Mesendoderm (in vitro differentiated cells): Measurements from ENCODE around the gene PPP2R3A.

Experiments used
- DNase-seq: peaks from one replicate; pipeline ENCODE4 v3.0.0; 2013
- H2AK5ac ChIP-seq: 2 replicates; pipeline ENCODE4 v1.6.1; 2013; ENCODE audit warnings: low read length, inconsistent platforms
- H2BK120ac ChIP-seq: 2 replicates; pipeline ENCODE4 v1.6.1; 2013; ENCODE audit warnings: low read depth, mild to moderate bottlenecking, low read length, moderate library complexity, mixed read lengths
- H2BK15ac ChIP-seq: replicated peaks from 2 replicates; pipeline ENCODE4 v1.6.1; 2013; ENCODE audit warnings: low read depth, mild to moderate bottlenecking, moderate library complexity
- H2BK5ac ChIP-seq: 2 replicates; pipeline ENCODE4 v1.6.1; 2013; ENCODE audit warnings: low read length, inconsistent platforms
- H3K18ac ChIP-seq: 2 replicates; pipeline ENCODE4 v1.6.1; 2013; ENCODE audit warnings: mild to moderate bottlenecking, low read length, mixed read lengths
- H3K23ac ChIP-seq: one replicate; pipeline ENCODE4 v1.6.1; 2013; ENCODE audit warnings: low read length
- H3K27ac ChIP-seq: 2 replicates; pipeline ENCODE4 v1.5.1; 2013; ENCODE audit warnings: low read depth, mild to moderate bottlenecking, inconsistent platforms, low read length, moderate library complexity
- H3K27me3 ChIP-seq: 2 replicates; pipeline ENCODE4 v1.6.1; 2013; ENCODE audit warnings: low read length, control low read depth, mild to moderate bottlenecking, inconsistent platforms; ENCODE audit not compliant: insufficient read depth, poor library complexity
- H3K36me3 ChIP-seq: 2 replicates; pipeline ENCODE4 v1.6.1; 2013; ENCODE audit warnings: low read length, inconsistent platforms; ENCODE audit not compliant: control insufficient read depth, insufficient read depth
- H3K4ac ChIP-seq: one replicate; pipeline ENCODE4 v1.6.1; 2013; ENCODE audit warnings: low read depth, mild to moderate bottlenecking, low read length, moderate library complexity
- H3K4me1 ChIP-seq: 2 replicates; pipeline ENCODE4 v1.6.1; 2013; ENCODE audit warnings: low read depth, low read length, inconsistent platforms; ENCODE audit not compliant: control insufficient read depth
- H3K4me2 ChIP-seq: 2 replicates; pipeline ENCODE4 v1.6.1; 2013; ENCODE audit warnings: low read length
- H3K4me3 ChIP-seq: 2 replicates; pipeline ENCODE4 v1.5.1; 2013; ENCODE audit warnings: mild to moderate bottlenecking, low read length
- H3K56ac ChIP-seq: one replicate; pipeline ENCODE4 v1.6.1; 2013; ENCODE audit warnings: low read length
- H3K79me1 ChIP-seq: 2 replicates; pipeline ENCODE4 v1.6.1; 2013; ENCODE audit warnings: low read length, inconsistent platforms
- H3K79me2 ChIP-seq: 2 replicates; pipeline ENCODE4 v1.6.1; 2013; ENCODE audit warnings: mild to moderate bottlenecking, low read length; ENCODE audit not compliant: control insufficient read depth, insufficient read depth
- H3K9ac ChIP-seq: 2 replicates; pipeline ENCODE4 v1.6.1; 2013; ENCODE audit warnings: low read length, inconsistent platforms
- H4K5ac ChIP-seq: one replicate; pipeline ENCODE4 v1.6.1; 2013; ENCODE audit warnings: low read length
- H4K8ac ChIP-seq: one replicate; pipeline ENCODE4 v1.6.1; 2013; ENCODE audit warnings: low read depth, mild to moderate bottlenecking, control low read depth, low read length, moderate library complexity
- WGBS: extraction: QIAGEN DNeasy Blood & Tissue Kit; methylation state at CpG from one replicate; pipeline ENCODE4 v1.1.7; 2013; ENCODE audit warnings: low lambda C conversion rate, missing lambda C conversion rate; ENCODE audit not compliant: insufficient coverage; ENCODE audit errors: extremely low coverage; 5-methylcytosine and 5-hydroxymethylcytosine counted together

PPP2R3A gene

GRCh38 chr3:136021803-136022202 lies 56.3 kb downstream of the PPP2R3A start:
- Histone ChIP-seq H4K5ac (no peak overlapping the region), H3K9ac (no peak overlapping the region), H3K4me2 (no peak overlapping the region), H3K27ac (no peak overlapping the region), H2BK120ac (no peak overlapping the region), H3K27me3 (no peaks in the 10 kb centered on the region), H3K4me1 (no peaks in the 10 kb centered on the region), H3K4me3 (no peak overlapping the region), H2BK15ac (no peak overlapping the region), H3K79me1 (no peaks in the 10 kb centered on the region), H3K4ac (no peak overlapping the region), H2AK5ac (no peak overlapping the region), H3K56ac (no peak overlapping the region), H3K23ac (no peak overlapping the region), H3K79me2 (no peaks in the 10 kb centered on the region), H4K8ac (no peak overlapping the region), H2BK5ac (no peak overlapping the region), H3K18ac (no peak overlapping the region), H3K36me3 (no peaks in the 10 kb centered on the region)
- WGBS: no CpG with 5 or more reads among the region's 1 CpG
- DNase-seq: no peak

- H3K9ac ChIP-seq: no peak overlapping the region
- H3K36me3 ChIP-seq: no peaks in the 10 kb centered on the region
- H3K27ac ChIP-seq: no peak overlapping the region
- H3K79me2 ChIP-seq: no peaks in the 10 kb centered on the region
- H2BK120ac ChIP-seq: no peak overlapping the region
- H3K79me1 ChIP-seq: no peaks in the 10 kb centered on the region
- H4K5ac ChIP-seq: no peak overlapping the region
- no peak overlapping the region for H2AK5ac ChIP-seq
- no peak overlapping the region for H2BK15ac ChIP-seq
- no peak overlapping the region for H3K18ac ChIP-seq
- no peak overlapping the region for H3K23ac ChIP-seq
- H3K4me3 ChIP-seq: no peak overlapping the region
- H2BK5ac ChIP-seq: no peak overlapping the region
- H4K8ac ChIP-seq: no peak overlapping the region
- no peaks in the 10 kb centered on the region for H3K27me3 ChIP-seq
- no peaks in the 10 kb centered on the region for H3K4me1 ChIP-seq
- no peak for DNase-seq
- WGBS: no CpG with 5 or more reads among the region's 6 CpGs
- H3K4me2 ChIP-seq: no peak overlapping the region
- H3K4ac ChIP-seq: no peak overlapping the region
- no peak overlapping the region for H3K56ac ChIP-seq
These were observed 57.2 kb downstream of the PPP2R3A start for GRCh38 chr3:136022529-136023263.

GRCh38 chr3:136023264-136023978 lies 57.9 kb downstream of the PPP2R3A start:
- Histone ChIP-seq H3K27me3 (no peaks in the 10 kb centered on the region), H4K8ac (no peak overlapping the region), H4K5ac (no peak overlapping the region), H3K18ac (no peak overlapping the region), H2BK5ac (no peak overlapping the region), H3K56ac (no peak overlapping the region), H3K4me1 (no peaks in the 10 kb centered on the region), H3K4me2 (no peak overlapping the region), H3K9ac (no peak overlapping the region), H3K23ac (no peak overlapping the region), H2AK5ac (no peak overlapping the region), H3K79me2 (no peaks in the 10 kb centered on the region), H2BK120ac (no peak overlapping the region), H3K36me3 (no peaks in the 10 kb centered on the region), H3K27ac (no peak overlapping the region), H2BK15ac (no peak overlapping the region), H3K79me1 (no peaks in the 10 kb centered on the region), H3K4me3 (no peak overlapping the region), H3K4ac (no peak overlapping the region)
- no CpG with 5 or more reads among the region's 3 CpGs for WGBS
- no peak for DNase-seq

- no CpG with 5 or more reads among the region's 3 CpGs for WGBS
- H3K79me2 ChIP-seq: no peaks in the 10 kb centered on the region
- no peak overlapping the region for H2BK5ac ChIP-seq
- no peaks in the 10 kb centered on the region for H3K27me3 ChIP-seq
- no peak overlapping the region for H3K4me3 ChIP-seq
- no peak overlapping the region for H4K5ac ChIP-seq
- no peak overlapping the region for H3K56ac ChIP-seq
- H3K18ac ChIP-seq: no peak overlapping the region
- no peak overlapping the region for H3K27ac ChIP-seq
- H3K4me1 ChIP-seq: no peaks in the 10 kb centered on the region
- H3K4ac ChIP-seq: no peak overlapping the region
- no peak overlapping the region for H3K23ac ChIP-seq
- no peak for DNase-seq
- no peaks in the 10 kb centered on the region for H3K79me1 ChIP-seq
- no peak overlapping the region for H2BK15ac ChIP-seq
- no peaks in the 10 kb centered on the region for H3K36me3 ChIP-seq
- no peak overlapping the region for H4K8ac ChIP-seq
- no peak overlapping the region for H2BK120ac ChIP-seq
- H2AK5ac ChIP-seq: no peak overlapping the region
- no peak overlapping the region for H3K4me2 ChIP-seq
- H3K9ac ChIP-seq: no peak overlapping the region
These were observed 70.8 kb downstream of the PPP2R3A start for GRCh38 chr3:136036306-136036705.

GRCh38 chr3:136038668-136039067 lies 73.1 kb downstream of the PPP2R3A start:
- Histone ChIP-seq H3K18ac (no peak overlapping the region), H3K4me2 (no peak overlapping the region), H2BK120ac (no peak overlapping the region), H3K27me3 (no peaks in the 10 kb centered on the region), H3K79me2 (no peaks in the 10 kb centered on the region), H4K5ac (no peak overlapping the region), H3K23ac (no peak overlapping the region), H3K4me1 (no peaks in the 10 kb centered on the region), H3K36me3 (no peaks in the 10 kb centered on the region), H3K9ac (no peak overlapping the region), H3K56ac (no peak overlapping the region), H2BK5ac (no peak overlapping the region), H3K4me3 (no peak overlapping the region), H3K27ac (no peak overlapping the region), H4K8ac (no peak overlapping the region), H2AK5ac (no peak overlapping the region), H3K79me1 (no peaks in the 10 kb centered on the region), H2BK15ac (no peak overlapping the region), H3K4ac (no peak overlapping the region)
- no peak for DNase-seq
- no CpG with 5 or more reads among the region's 2 CpGs for WGBS
